HFFc6 (cell line): ENCODE measurements around the gene PANX2. TPM values are rescaled to one million over a fixed set of nuclear protein-coding genes. Genes with fewer than 3 reads are reported as not detected.

Experiments used
- DNase-seq: peaks from one replicate; pipeline ENCODE4 v3.0.0-alpha.2; 2018
- H3K27ac Mint-ChIP-seq: 2 replicates; pipeline ENCODE4 v1.8.0; 2020; ENCODE audit warnings: mild to moderate bottlenecking, mixed read lengths
- H3K27me3 Mint-ChIP-seq: 2 replicates; pipeline ENCODE4 v1.8.0; 2021; ENCODE audit warnings: mild to moderate bottlenecking, moderate library complexity, mixed read lengths; ENCODE audit not compliant: insufficient read depth
- H3K36me3 Mint-ChIP-seq: 2 replicates; pipeline ENCODE4 v1.8.0; 2021; ENCODE audit warnings: low read depth, mixed read lengths
- H3K4me1 Mint-ChIP-seq: 2 replicates; pipeline ENCODE4 v1.8.0; 2020; ENCODE audit warnings: low read depth, mixed read lengths
- H3K4me3 Mint-ChIP-seq: 2 replicates; pipeline ENCODE4 v1.8.0; 2020; ENCODE audit warnings: mild to moderate bottlenecking, moderate library complexity, mixed read lengths
- H3K9me3 Mint-ChIP-seq: 2 replicates; pipeline ENCODE4 v1.8.0; 2020; ENCODE audit warnings: mild to moderate bottlenecking, mixed read lengths
- CTCF ChIP-seq: fragments of 200-600 bp; sonication (generic); IDR thresholded peaks from 2 replicates; pipeline ENCODE4 v1.5.0; 2021; ENCODE audit warnings: antibody characterized with exemption, mild to moderate bottlenecking
- total RNA-seq, 6 experiments: library from RNA; stranded (reverse); fragmentation: NEBNext Ultra II Directional; extraction: Animal tissue kit (Norgen Biotek cat#: 25700); gene quantifications; 2 replicates in 1 of 6; 3 replicates in 5 of 6; pipeline ENCODE4 v1.2.3, GENCODE V29; 2021

Gene PANX2
- total RNA-seq, 6 experiments from 2014 or later, result 1.2 to 2.3 (median 1.3) TPM

GRCh38 chr22:50153056-50153755, 17.3 kb upstream of the PANX2 start:
- no peak for TF ChIP-seq CTCF
- DNase-seq, result no peak
- Mint-ChIP-seq H3K4me1 (no peaks in the 10 kb centered on the region), H3K9me3 (no peaks in the 10 kb centered on the region), H3K4me3 (no peak overlapping the region), H3K27me3 (no peaks in the 10 kb centered on the region; the same call in 1 of the 2 replicates), H3K27ac (no peak overlapping the region), H3K36me3 (no peaks in the 10 kb centered on the region)

- no peak overlapping the region for H3K4me3 Mint-ChIP-seq
- H3K4me1 Mint-ChIP-seq, result no peaks in the 10 kb centered on the region
- no peaks in the 10 kb centered on the region for H3K9me3 Mint-ChIP-seq
- no peak overlapping the region for H3K27ac Mint-ChIP-seq
- no peaks in the 10 kb centered on the region for H3K36me3 Mint-ChIP-seq
- no peak for DNase-seq
- no peak for TF ChIP-seq CTCF
- peaks cover 3% of the 10 kb centered on the region for H3K27me3 Mint-ChIP-seq
Observed at GRCh38 chr22:50153756-50154140, 16.8 kb upstream of the PANX2 start.

GRCh38 chr22:50157709-50158375, 12.7 kb upstream of the PANX2 start:
- H3K9me3 Mint-ChIP-seq, result no peaks in the 10 kb centered on the region
- no peak overlapping the region for H3K4me3 Mint-ChIP-seq
- no peaks in the 10 kb centered on the region for H3K4me1 Mint-ChIP-seq
- no peak for DNase-seq
- no peak overlapping the region for H3K27ac Mint-ChIP-seq
- no peaks in the 10 kb centered on the region for H3K36me3 Mint-ChIP-seq
- no peak for TF ChIP-seq CTCF
- peaks cover 5% of the 10 kb centered on the region for H3K27me3 Mint-ChIP-seq

GRCh38 chr22:50160947-50161346, 9.6 kb upstream of the PANX2 start:
- H3K4me1 Mint-ChIP-seq, result no peaks in the 10 kb centered on the region
- no peak overlapping the region for H3K27ac Mint-ChIP-seq
- no peak overlapping the region for H3K4me3 Mint-ChIP-seq
- no peak for TF ChIP-seq CTCF
- H3K9me3 Mint-ChIP-seq, result no peaks in the 10 kb centered on the region
- DNase-seq, result no peak
- no peaks in the 10 kb centered on the region for H3K36me3 Mint-ChIP-seq
- H3K27me3 Mint-ChIP-seq, result peaks cover 7% of the 10 kb centered on the region

GRCh38 chr22:50161508-50162390, 8.8 kb upstream of the PANX2 start:
- H3K4me3 Mint-ChIP-seq, result no peak overlapping the region
- peaks cover 7% of the 10 kb centered on the region for H3K27me3 Mint-ChIP-seq
- H3K36me3 Mint-ChIP-seq, result no peaks in the 10 kb centered on the region
- H3K27ac Mint-ChIP-seq, result no peak overlapping the region
- no peak for DNase-seq
- no peaks in the 10 kb centered on the region for H3K9me3 Mint-ChIP-seq
- no peaks in the 10 kb centered on the region for H3K4me1 Mint-ChIP-seq
- no peak for TF ChIP-seq CTCF
